ENCODE results near the gene ZNF586.
"Not testable (repeated sequence)": the region's sequence is repeated elsewhere in the genome, so short reads cannot be mapped to it uniquely, and the experiment has no call there.

The ZNF586 gene

DNA sequence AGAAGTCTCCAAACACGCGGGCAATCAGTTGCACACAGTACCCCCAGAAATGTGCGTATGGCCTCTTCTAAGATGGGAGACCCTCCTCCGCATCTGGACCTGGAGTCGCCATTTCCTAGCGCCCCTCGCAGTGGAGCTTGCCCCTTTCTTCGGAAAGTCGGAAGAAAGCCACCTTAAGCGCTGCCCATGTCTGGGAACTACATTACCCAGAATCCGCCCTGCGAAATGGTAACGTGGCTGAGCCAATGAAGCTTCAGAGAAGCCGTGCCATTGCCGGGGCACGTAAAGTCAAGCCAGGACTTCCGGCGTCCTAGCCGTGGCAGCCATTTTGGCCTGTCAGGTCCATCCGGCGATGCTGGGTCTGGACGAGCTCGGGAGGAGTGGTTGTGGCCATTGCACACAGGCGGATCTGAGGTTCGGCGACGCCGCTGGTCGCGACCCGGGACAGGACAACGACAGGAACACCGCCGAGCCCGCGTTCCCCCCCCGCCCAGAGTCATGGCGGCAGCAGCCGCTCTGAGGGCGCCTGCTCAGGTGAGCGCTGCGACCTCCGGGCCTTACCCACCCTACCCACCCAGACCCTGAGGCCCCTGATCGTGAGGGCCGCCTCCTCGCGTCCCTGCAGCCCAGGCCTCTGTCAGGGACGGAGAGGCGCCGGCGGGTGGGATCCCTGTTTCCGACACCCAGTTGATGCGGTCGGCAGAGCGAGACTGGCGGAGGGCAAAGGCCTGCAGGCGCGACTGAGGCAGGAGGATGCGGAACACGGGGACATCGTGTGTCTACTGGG is at the start of gene ZNF586:
ZNF586 (plus strand) TSS at position 332 of the 787 bp plus-strand sequence; CDS start at position 499, 167 bp downstream.
- DNase-seq = peak; percentile 69 to 90

- DNase-seq = no peak
Measured at GRCh38 chr19:57719901-57720519, 49.5 kb upstream of the ZNF586 start.

- DNase-seq = no peak
Measured at GRCh38 chr19:57720878-57721277, 48.6 kb upstream of the ZNF586 start.

DNA sequence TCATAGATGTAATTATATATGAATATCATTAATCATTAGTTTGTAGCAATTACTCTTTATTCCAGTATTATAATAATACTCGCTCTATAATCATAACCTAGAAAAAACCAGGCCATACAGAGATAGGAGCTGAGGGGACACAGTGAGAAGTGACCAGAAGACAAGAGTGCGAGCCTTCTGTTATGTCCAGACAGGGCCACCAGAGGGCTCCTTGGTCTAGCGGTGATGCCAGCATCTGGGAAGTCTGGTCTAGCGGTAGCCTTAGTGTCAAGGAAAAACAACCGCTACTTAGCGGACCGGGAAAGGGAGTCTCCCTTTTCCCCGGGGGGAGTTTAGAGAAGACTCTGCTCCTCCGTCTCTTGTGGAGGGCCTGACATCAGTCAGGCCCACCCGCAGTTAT is 31.2 kb upstream of the ZNF586 start:
- not testable (repeated sequence) for DNase-seq

DNA sequence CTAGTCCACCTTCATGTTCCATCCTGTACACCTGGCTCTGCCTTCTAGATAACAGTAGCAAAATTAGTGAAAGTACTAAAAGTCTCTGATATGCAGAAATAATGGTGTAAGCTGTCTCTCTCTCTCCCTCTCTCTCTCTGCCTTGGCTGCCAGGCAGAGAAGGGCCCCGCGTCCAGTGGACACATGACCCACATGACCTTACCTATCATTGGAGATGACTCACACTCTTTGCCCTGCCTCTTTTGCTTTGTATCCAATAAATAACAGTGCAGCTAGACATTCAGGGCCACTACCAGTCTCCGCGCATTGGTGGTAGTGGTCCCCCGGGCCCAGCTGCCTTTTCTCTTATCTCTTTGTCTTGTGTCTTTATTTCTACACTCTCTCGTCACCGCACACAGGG is 30.7 kb upstream of the ZNF586 start:
- DNase-seq = not testable (repeated sequence)

GRCh38 chr19:57746580-57747471 is 22.6 kb upstream of the ZNF586 start, which contains the start of gene ZNF776:
Gene ZNF776, plus strand, starts transcription at chr19:57746815. Its CDS starts 244 bp downstream, at chr19:57747059.
- peak; percentile 91 to 93 for DNase-seq

GRCh38 chr19:57747472-57747807 is 22.0 kb upstream of the ZNF586 start:
- no peak for DNase-seq

DNA sequence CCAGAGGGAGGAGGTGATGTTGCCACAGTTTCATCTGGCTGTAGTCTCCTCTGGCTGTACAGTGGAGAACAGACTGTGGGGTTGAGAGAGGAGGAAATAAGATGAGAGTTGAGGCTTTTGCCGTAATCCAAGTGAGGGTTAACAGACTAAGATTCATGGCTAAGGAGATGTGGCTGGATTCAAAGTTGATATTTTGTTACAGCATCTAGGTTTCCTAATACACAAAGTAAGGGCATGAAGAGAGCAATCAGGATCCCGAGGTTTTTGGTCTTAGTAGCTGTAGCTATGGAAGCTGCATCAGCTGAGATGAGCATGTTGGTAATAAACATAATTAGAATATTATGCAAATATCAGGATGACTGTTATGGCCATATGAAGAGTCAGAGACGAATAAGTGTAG is 21.4 kb upstream of the ZNF586 start:
- DNase-seq = no peak

DNA sequence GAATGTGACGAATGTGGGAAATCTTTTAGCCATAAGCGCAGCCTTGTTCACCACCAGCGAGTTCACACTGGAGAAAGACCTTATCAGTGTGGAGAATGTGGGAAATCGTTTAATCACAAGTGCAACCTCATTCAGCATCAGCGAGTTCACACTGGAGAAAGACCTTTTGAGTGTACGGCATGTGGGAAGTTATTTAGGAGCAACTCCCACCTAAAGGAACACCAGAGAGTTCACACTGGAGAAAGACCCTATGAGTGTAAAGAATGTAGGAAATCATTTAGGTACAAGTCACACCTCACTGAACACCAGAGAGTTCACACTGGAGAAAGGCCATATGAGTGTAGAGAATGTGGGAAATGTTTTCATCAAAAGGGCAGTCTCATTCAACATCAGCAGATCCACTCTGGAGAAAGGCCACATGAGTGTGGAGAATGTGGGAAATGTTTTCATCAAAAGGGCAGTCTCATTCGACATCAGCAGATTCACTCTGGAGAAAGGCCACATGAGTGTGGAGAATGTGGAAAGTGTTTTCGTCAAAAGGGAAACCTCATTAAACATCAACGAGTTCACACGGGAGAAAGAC is 15.3 kb upstream of the ZNF586 start:
- no peak for DNase-seq

DNA sequence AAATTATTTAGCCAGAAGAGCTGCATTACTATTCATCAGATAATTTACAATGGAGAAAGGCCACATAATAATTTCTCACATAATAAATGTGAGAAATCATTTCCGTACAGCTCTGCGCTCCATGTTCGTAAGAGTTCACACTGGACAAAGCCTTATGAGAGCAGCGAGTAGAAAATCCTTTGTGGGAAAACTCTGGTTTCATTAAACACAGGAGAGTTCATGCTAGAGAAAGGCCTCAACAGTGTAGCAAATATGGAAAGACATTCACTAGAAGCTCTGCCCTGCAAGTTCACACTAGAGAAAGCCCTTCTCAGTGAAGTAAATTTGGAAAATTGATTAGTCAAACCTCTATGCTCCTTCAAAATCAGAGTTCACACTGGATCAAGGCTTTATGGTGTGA is 14.4 kb upstream of the ZNF586 start:
- no peak for DNase-seq

DNA sequence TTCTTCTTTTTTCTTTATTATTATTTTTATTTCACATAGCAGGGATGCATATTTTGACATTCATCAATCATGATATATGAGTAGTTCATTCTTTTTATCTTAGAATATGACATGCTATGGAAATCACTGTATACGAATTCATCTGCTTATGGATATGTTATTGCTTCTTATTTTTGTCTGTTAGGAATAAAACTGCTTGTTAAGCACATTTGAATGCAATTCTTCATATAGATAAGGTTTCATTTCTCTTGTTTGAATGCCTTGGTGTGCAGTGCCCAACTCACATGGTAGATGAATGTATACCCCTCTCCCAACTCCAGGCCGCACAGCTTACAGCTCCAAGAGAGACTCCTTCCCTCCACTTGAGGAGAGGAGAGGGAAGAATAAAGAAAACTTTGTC is 11.5 kb upstream of the ZNF586 start:
- no peak for DNase-seq

GRCh38 chr19:57759096-57759495 is 10.4 kb upstream of the ZNF586 start:
- DNase-seq = no peak

GRCh38 chr19:57771417-57771816 is 1.9 kb downstream of the ZNF586 start:
- no peak for DNase-seq

DNA sequence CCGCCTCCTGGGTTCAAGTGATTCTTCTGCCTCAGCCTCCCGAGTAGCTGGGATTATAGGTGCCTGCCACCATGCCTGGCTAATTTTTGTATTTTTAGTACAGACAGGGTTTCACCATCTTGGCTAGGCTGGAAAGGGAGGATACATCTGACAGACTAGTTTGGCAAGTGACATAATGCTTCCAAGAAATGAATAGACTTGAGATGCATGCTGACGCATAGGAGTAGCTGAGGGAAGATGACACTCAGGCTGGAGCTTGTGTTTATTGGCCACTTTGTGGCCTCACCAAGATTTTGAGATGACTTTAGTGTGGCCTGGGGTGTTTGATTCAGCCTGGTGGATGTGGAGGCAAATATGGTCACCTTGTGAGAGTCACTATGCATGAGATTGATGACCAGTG is 4.0 kb downstream of the ZNF586 start:
- no peak for DNase-seq

- DNase-seq = no peak
Measured at GRCh38 chr19:57776764-57777296, 7.4 kb downstream of the ZNF586 start.

DNA sequence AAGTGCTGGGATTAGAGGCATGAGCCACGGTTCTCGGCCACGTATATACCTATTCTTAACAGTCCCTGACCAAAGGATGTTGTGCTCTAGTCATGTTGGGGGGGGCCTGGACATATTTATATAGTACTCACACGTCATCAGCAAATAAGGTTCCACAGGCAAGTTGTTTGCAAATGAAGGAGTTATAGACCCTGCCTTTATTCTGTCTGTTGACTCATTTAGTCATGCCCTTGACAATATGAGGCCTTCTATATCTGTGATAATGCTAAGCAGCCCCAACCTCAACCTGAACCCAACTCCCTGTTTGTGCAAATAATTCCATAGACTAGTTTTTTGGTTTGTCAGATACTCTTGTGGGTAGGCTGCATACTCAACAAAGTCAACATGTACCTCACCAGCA is 8.9 kb downstream of the ZNF586 start:
- no peak for DNase-seq

GRCh38 chr19:57779220-57779845 is 9.9 kb downstream of the ZNF586 start:
- DNase-seq = no peak

- DNase-seq = no peak
Measured at GRCh38 chr19:57786286-57786685, 16.8 kb downstream of the ZNF586 start.

- DNase-seq = no peak
Measured at GRCh38 chr19:57786906-57787305, 17.4 kb downstream of the ZNF586 start.

DNA sequence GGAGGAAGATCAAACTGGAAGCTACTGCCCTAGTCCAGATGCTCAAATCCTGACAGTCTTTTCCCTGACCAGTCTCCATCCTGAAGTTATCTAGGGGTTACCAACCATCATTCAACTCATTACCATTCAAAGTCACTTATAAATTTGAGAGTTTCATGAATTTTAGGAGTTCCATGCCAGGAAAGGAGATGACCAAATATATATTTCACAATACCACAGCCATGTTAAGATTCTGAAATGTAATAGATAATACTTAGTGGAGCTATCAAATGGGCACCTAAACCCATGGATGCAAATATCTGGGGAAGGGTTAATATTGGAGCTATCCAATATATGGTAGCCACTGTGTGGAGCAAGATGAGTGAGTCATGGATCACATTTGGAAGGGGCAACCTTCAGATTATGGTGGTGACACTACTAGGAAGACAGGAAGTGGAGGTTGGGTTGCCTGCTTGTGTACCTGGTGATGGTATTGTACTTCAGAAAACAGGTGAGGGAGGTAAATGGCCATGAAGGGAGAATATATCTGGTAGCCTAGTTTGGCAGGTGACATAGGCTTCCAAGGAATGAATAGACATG is 18.7 kb downstream of the ZNF586 start:
- DNase-seq = no peak

DNA sequence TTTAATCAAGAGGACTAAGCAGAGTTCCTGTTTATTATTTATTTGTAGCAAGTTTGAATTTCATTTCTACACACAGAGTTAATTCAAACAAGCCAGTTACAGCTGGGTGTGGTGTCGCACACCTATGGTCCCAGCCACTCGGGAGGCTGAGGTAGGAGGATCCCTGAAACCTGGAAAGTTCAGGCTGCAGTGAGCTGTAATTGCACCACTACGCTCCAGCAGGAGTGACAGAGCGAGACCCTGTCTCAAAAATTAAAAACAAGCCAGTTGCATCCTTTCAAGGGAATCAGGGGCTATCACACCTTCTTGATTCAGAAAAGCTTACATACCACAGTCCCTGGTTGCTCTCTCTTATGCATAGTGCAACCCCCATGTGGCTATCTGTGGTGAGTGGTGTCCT is 19.8 kb downstream of the ZNF586 start:
- DNase-seq = no peak

DNA sequence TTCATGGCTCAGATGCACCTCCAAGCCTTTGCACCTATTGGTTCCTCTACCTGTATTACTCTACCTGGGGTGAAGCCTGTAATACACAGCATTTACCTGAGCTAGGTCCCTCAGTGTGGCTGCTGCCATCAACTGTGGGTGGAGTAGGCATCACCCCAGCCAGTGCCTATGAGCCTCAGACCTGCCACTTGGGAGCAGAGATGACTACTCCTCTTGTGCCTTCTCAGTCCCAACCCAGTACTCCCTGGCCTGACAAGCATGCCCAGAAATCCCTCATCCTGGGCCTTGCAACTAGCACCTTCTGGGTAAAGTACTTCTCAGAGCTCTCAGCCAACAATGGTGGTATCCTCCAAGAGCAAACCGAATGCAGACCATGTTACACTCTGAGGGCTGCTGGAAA is 27.1 kb downstream of the ZNF586 start:
- DNase-seq = not testable (repeated sequence)
